ENCODE results near the gene DIP2B.
"Not testable (repeated sequence)": the region's sequence is repeated elsewhere in the genome, so short reads cannot be mapped to it uniquely, and the experiment has no call there.

The DIP2B gene

GRCh38 chr12:50519353-50519752, 14.6 kb downstream of the DIP2B start:
- no peak for FAIRE-seq

GRCh38 chr12:50520416-50521207, 15.8 kb downstream of the DIP2B start:
- FAIRE-seq = no peak

GRCh38 chr12:50521781-50522180, 17.0 kb downstream of the DIP2B start:
- not testable (repeated sequence) for FAIRE-seq

GRCh38 chr12:50523772-50524171, 19.0 kb downstream of the DIP2B start:
- FAIRE-seq = no peak

- FAIRE-seq = no peak
Observed at GRCh38 chr12:50524621-50525020, 19.8 kb downstream of the DIP2B start.

- FAIRE-seq = no peak
Observed at GRCh38 chr12:50525422-50525821, 20.6 kb downstream of the DIP2B start.

- no peak for FAIRE-seq
Observed at GRCh38 chr12:50527359-50527726, 22.6 kb downstream of the DIP2B start.

GRCh38 chr12:50528800-50529199, 24.0 kb downstream of the DIP2B start:
- no peak for FAIRE-seq

GRCh38 chr12:50529345-50529744, 24.6 kb downstream of the DIP2B start:
- FAIRE-seq = no peak

- FAIRE-seq = no peak
Observed at GRCh38 chr12:50530532-50530931, 25.7 kb downstream of the DIP2B start.

- FAIRE-seq = no peak
Observed at GRCh38 chr12:50533203-50533584, 28.4 kb downstream of the DIP2B start.

GRCh38 chr12:50533971-50534370, 29.2 kb downstream of the DIP2B start:
- FAIRE-seq = no peak

- no peak for FAIRE-seq
Observed at GRCh38 chr12:50536831-50537537, 32.2 kb downstream of the DIP2B start.

- FAIRE-seq = no peak
Observed at GRCh38 chr12:50537538-50537919, 32.7 kb downstream of the DIP2B start.

- FAIRE-seq = no peak
Observed at GRCh38 chr12:50538182-50538581, 33.4 kb downstream of the DIP2B start.

GRCh38 chr12:50541139-50541538, 36.4 kb downstream of the DIP2B start:
- FAIRE-seq = no peak

- no peak for FAIRE-seq
Observed at GRCh38 chr12:50542448-50542847, 37.7 kb downstream of the DIP2B start.

- FAIRE-seq = not testable (repeated sequence)
Observed at GRCh38 chr12:50543188-50543587, 38.4 kb downstream of the DIP2B start.

GRCh38 chr12:50545213-50545612, 40.4 kb downstream of the DIP2B start:
- no peak for FAIRE-seq

GRCh38 chr12:50545786-50546185, 41.0 kb downstream of the DIP2B start:
- no peak for FAIRE-seq

- no peak for FAIRE-seq
Observed at GRCh38 chr12:50546441-50547318, 41.9 kb downstream of the DIP2B start.

GRCh38 chr12:50547742-50548141, 43.0 kb downstream of the DIP2B start:
- FAIRE-seq = no peak

GRCh38 chr12:50549885-50550284, 45.1 kb downstream of the DIP2B start:
- FAIRE-seq = no peak
